H1 (cell line): ENCODE measurements around the gene HMCN2. TPM values are rescaled to one million over a fixed set of nuclear protein-coding genes. Genes with fewer than 3 reads are reported as not detected.

Experiments used
- CTCF ChIA-PET: fragments of 300-600 bp; sonication (Branson Sonifier 250); formaldehyde crosslinking; loops from one replicate; lab custom pipeline; 2021; ENCODE audit not compliant: partially characterized antibody; lab: Charles Lee
- POLR2A ChIA-PET: fragments of 300-600 bp; sonication (Branson Sonifier 250); formaldehyde crosslinking; loops from one replicate; lab custom pipeline; 2021; ENCODE audit warnings: inconsistent platforms; ENCODE audit not compliant: partially characterized antibody; lab: Charles Lee
- DNase-seq, 2 experiments: peaks; one replicate each; pipeline versions ENCODE4 v3.0.0 to v3.0.0-alpha.2; 2010 to 2022; ENCODE audit warnings: low spot score in 2 of 2, low read depth in 1 of 2, mixed read lengths in 1 of 2
- FAIRE-seq: peaks from 2 replicates; lab custom pipeline; 2011; peaks lifted over from hg19 to GRCh38; lab: Jason Lieb, UNC
- H2AFZ ChIP-seq: 2 replicates; pipeline ENCODE4 v1.8.1; 2012; ENCODE audit warnings: low read length, inconsistent platforms
- H2AK5ac ChIP-seq: 2 replicates; pipeline ENCODE4 v1.6.1; 2013; ENCODE audit warnings: low read depth, low read length
- H2BK120ac ChIP-seq: replicated peaks from 2 replicates; pipeline ENCODE3; 2013; ENCODE audit warnings: low read depth, low read length, inconsistent platforms
- H2BK12ac ChIP-seq: 2 replicates; pipeline ENCODE4 v1.6.1; 2013; ENCODE audit warnings: low read depth, low read length
- H2BK15ac ChIP-seq: 2 replicates; pipeline ENCODE4 v1.6.1; 2013; ENCODE audit warnings: low read length
- H2BK20ac ChIP-seq: 2 replicates; pipeline ENCODE4 v1.6.1; 2013; ENCODE audit warnings: low read length
- H2BK5ac ChIP-seq: 2 replicates; pipeline ENCODE4 v1.6.1; 2013; ENCODE audit warnings: low read depth, low read length
- H3K14ac ChIP-seq: 2 replicates; pipeline ENCODE4 v1.6.1; 2013; ENCODE audit warnings: inconsistent platforms; ENCODE audit not compliant: insufficient read length
- H3K18ac ChIP-seq: 2 replicates; pipeline ENCODE4 v1.6.1; 2013; ENCODE audit warnings: low read length; ENCODE audit errors: extremely low read depth
- H3K23ac ChIP-seq: 2 replicates; pipeline ENCODE4 v1.6.1; 2013; ENCODE audit warnings: inconsistent platforms; ENCODE audit not compliant: insufficient read length
- H3K23me2 ChIP-seq: 2 replicates; pipeline ENCODE4 v1.6.1; 2013; ENCODE audit warnings: low read depth, low read length
- H3K27ac ChIP-seq: 2 replicates; pipeline ENCODE4 v1.6.1; 2011; ENCODE audit warnings: low read depth, low read length, inconsistent platforms
- H3K27me3 ChIP-seq, 4 experiments: replicated peaks in 1 of 4; 1 replicate in 1 of 4; 2 replicates in 3 of 4; pipeline versions ENCODE4 v1.6.1 to v1.8.1; 2011 to 2013; ENCODE audit warnings: low read length in 3 of 4, mild to moderate bottlenecking in 3 of 4, inconsistent platforms in 2 of 4, mixed read lengths in 2 of 4, moderate library complexity in 1 of 4; ENCODE audit not compliant: control insufficient read depth in 3 of 4, insufficient read depth in 3 of 4; ENCODE audit errors: extremely low read depth in 1 of 4
- H3K36me3 ChIP-seq, 4 experiments: 2 replicates each; pipeline versions ENCODE4 v1.6.1 to v1.8.1; 2011 to 2013; ENCODE audit warnings: mild to moderate bottlenecking in 4 of 4, low read length in 3 of 4, moderate library complexity in 2 of 4, control low read depth in 1 of 4, inconsistent platforms in 1 of 4; ENCODE audit not compliant: insufficient read depth in 4 of 4, control insufficient read depth in 2 of 4
- H3K4ac ChIP-seq: replicated peaks from 2 replicates; pipeline ENCODE3; 2013; ENCODE audit warnings: low read length, low read depth, mixed read lengths, inconsistent platforms; ENCODE audit not compliant: insufficient read length
- H3K4me1 ChIP-seq, 4 experiments: replicated peaks in 1 of 4; 1 replicate in 1 of 4; 2 replicates in 3 of 4; pipeline versions ENCODE4 v1.6.1 to v1.8.1; 2011 to 2013; ENCODE audit warnings: low read length in 3 of 4, inconsistent platforms in 2 of 4, mixed read lengths in 1 of 4; ENCODE audit not compliant: insufficient read depth in 4 of 4, control insufficient read depth in 3 of 4
- H3K4me2 ChIP-seq, 2 experiments: 2 replicates each; pipeline versions ENCODE4 v1.6.1 to v1.8.1; 2011 to 2013; ENCODE audit warnings: low read depth in 2 of 2, low read length in 2 of 2, control low read depth in 1 of 2, inconsistent platforms in 1 of 2, mild to moderate bottlenecking in 1 of 2; ENCODE audit not compliant: insufficient read depth in 1 of 2
- H3K4me3 ChIP-seq, 4 experiments: fragments of 200-600, 300-600 bp in 1 of 4; sonication (generic), shearing (Covaris generic), sonication (Bioruptor Twin) in 1 of 4; 2 replicates each; pipeline versions ENCODE4 v1.5.1 to v1.8.1; 2011 to 2016; ENCODE audit warnings: low read length in 4 of 4, low read depth in 3 of 4, control low read depth in 2 of 4, inconsistent platforms in 2 of 4, mild to moderate bottlenecking in 2 of 4, mixed read lengths in 1 of 4, moderate library complexity in 1 of 4; ENCODE audit not compliant: insufficient read depth in 2 of 4; ENCODE audit errors: extremely low read depth in 1 of 4
- H3K56ac ChIP-seq: replicated peaks from 2 replicates; pipeline ENCODE3; 2013; ENCODE audit warnings: low read depth, mild to moderate bottlenecking, mixed read lengths, low read length, inconsistent platforms; ENCODE audit not compliant: insufficient read length
- H3K79me1 ChIP-seq: 2 replicates; pipeline ENCODE4 v1.6.1; 2013; ENCODE audit warnings: low read depth, low read length, control low read depth
- H3K79me2 ChIP-seq, 2 experiments: 2 replicates each; pipeline versions ENCODE4 v1.6.1 to v1.8.1; 2012 to 2013; ENCODE audit warnings: low read length in 2 of 2, mild to moderate bottlenecking in 2 of 2, inconsistent platforms in 1 of 2; ENCODE audit not compliant: insufficient read depth in 2 of 2, control insufficient read depth in 1 of 2
- H3K9ac ChIP-seq, 4 experiments: replicated peaks in 1 of 4; 1 replicate in 1 of 4; 2 replicates in 3 of 4; pipeline versions ENCODE4 v1.6.1 to v1.8.1; 2011 to 2013; ENCODE audit warnings: low read depth in 3 of 4, low read length in 3 of 4, control low read depth in 2 of 4, mild to moderate bottlenecking in 2 of 4, moderate library complexity in 2 of 4, inconsistent platforms in 1 of 4; ENCODE audit errors: extremely low read depth in 1 of 4
- H3K9me3 ChIP-seq, 2 experiments: 2 replicates each; pipeline versions ENCODE4 v1.6.1 to v1.8.1; 2012 to 2013; ENCODE audit warnings: mild to moderate bottlenecking in 2 of 2, moderate library complexity in 2 of 2, control low read depth in 1 of 2, inconsistent platforms in 1 of 2, low read depth in 1 of 2, low read length in 1 of 2, mixed read lengths in 1 of 2; ENCODE audit not compliant: insufficient read depth in 2 of 2
- H4K20me1 ChIP-seq, 2 experiments: replicated peaks in 1 of 2; 2 replicates each; pipeline versions ENCODE3 to v1.8.1; 2011 to 2013; ENCODE audit warnings: inconsistent platforms in 2 of 2, low read length in 2 of 2, mild to moderate bottlenecking in 1 of 2; ENCODE audit not compliant: insufficient read depth in 2 of 2, control insufficient read depth in 1 of 2
- H4K5ac ChIP-seq: 2 replicates; pipeline ENCODE4 v1.6.1; 2013; ENCODE audit warnings: low read length, low read depth, mixed read lengths, inconsistent platforms; ENCODE audit not compliant: insufficient read length
- H4K8ac ChIP-seq: 2 replicates; pipeline ENCODE4 v1.8.0; 2013; ENCODE audit warnings: mild to moderate bottlenecking, moderate library complexity, low read length, inconsistent platforms; ENCODE audit not compliant: insufficient read depth; ENCODE audit errors: extremely low read depth
- H4K91ac ChIP-seq: replicated peaks from 2 replicates; pipeline ENCODE3; 2013; ENCODE audit warnings: low read length, mixed read lengths, inconsistent platforms; ENCODE audit not compliant: insufficient read length
- ATF3 ChIP-seq: IDR thresholded peaks from 2 replicates; pipeline ENCODE4 v1.6.1; 2011; ENCODE audit warnings: low read depth, mild to moderate bottlenecking, low read length; ENCODE audit not compliant: insufficient read depth
- CBX5 ChIP-seq: fragments of 300-800, 300-1000 bp; sonication (generic); IDR thresholded peaks from 2 replicates; pipeline ENCODE4 v1.7.1; 2016; ENCODE audit warnings: antibody characterized with exemption, low read length, low read depth
- HDAC6 ChIP-seq: IDR thresholded peaks from one replicate; pipeline ENCODE4 v1.7.1; 2012; ENCODE audit warnings: low read depth, mild to moderate bottlenecking, inconsistent platforms, low read length, moderate library complexity
- KDM4A ChIP-seq: IDR thresholded peaks from one replicate; pipeline ENCODE4 v1.7.1; 2012; ENCODE audit warnings: low read depth, mild to moderate bottlenecking, moderate library complexity, low read length, inconsistent platforms; ENCODE audit not compliant: severe bottlenecking
- NANOG ChIP-seq: IDR thresholded peaks from 2 replicates; pipeline ENCODE4 v1.6.1; 2011; ENCODE audit warnings: low read length, low read depth, mild to moderate bottlenecking, inconsistent platforms; ENCODE audit not compliant: insufficient read depth, poor library complexity, severe bottlenecking
- POLR2AphosphoS5 ChIP-seq: IDR thresholded peaks from 2 replicates; pipeline ENCODE4 v1.6.1; 2011; ENCODE audit warnings: low read depth, low read length
- POU5F1 ChIP-seq: IDR thresholded peaks from 2 replicates; pipeline ENCODE4 v1.6.1; 2011; ENCODE audit warnings: low read depth, mild to moderate bottlenecking, low read length, moderate library complexity
- RNF2 ChIP-seq: fragments of 200-900, 300-1000 bp; sonication (generic); IDR thresholded peaks from 2 replicates; pipeline ENCODE4 v1.7.1; 2016; ENCODE audit warnings: borderline replicate concordance, low read depth, mild to moderate bottlenecking, antibody characterized with exemption, low read length; ENCODE audit not compliant: poor library complexity, severe bottlenecking; ENCODE audit errors: missing control alignments
- SP1 ChIP-seq: IDR thresholded peaks from 2 replicates; pipeline ENCODE4 v1.6.1; 2011; ENCODE audit warnings: low read depth, low read length
- SUZ12 ChIP-seq: fragments of 200-600 bp; sonication (generic); IDR thresholded peaks from 2 replicates; pipeline ENCODE4 v1.6.1; 2012; ENCODE audit warnings: mild to moderate bottlenecking, inconsistent platforms, low read length, moderate library complexity, mixed read lengths
- USF2 ChIP-seq: IDR thresholded peaks from 2 replicates; pipeline ENCODE4 v1.6.1; 2011; ENCODE audit warnings: low read length, improper control_type of control experiment
- WGBS, 2 experiments: shearing (Covaris generic) in 1 of 2; methylation state at CpG; one replicate each; pipeline versions ENCODE4 v1.1.6 to v1.1.7; 2013 to 2015; ENCODE audit warnings: low lambda C conversion rate in 2 of 2, mixed read lengths in 2 of 2, inconsistent platforms in 1 of 2, low coverage in 1 of 2, missing lambda C conversion rate in 1 of 2; ENCODE audit not compliant: insufficient replicate concordance in 2 of 2, insufficient coverage in 1 of 2, insufficient read length in 1 of 2; ENCODE audit errors: extremely low coverage in 1 of 2, missing lambda C conversion rate in 1 of 2; 5-methylcytosine and 5-hydroxymethylcytosine counted together
- polyA plus RNA-seq, 7 experiments: library from polyadenylated mRNA; depleted of rRNA in 3 of 7; stranded (reverse) in 5 of 7; unstranded in 2 of 7; fragments of >200 nt in 5 of 7; fragments of 200-250 nt in 2 of 7; gene quantifications; 1 replicate in 5 of 7; 2 replicates in 1 of 7; 4 replicates in 1 of 7; pipeline versions ENCODE4 v1.2.1 to v1.2.3, GENCODE V29; 2011 to 2013; ENCODE audit warnings: missing spikeins in 2 of 7, mixed read lengths in 2 of 7
- total RNA-seq: library from RNA; stranded (reverse); fragmentation: NEBNext Ultra II Directional; extraction: Animal tissue kit (Norgen Biotek cat#: 25700); gene quantifications from 2 replicates; pipeline ENCODE4 v1.2.1, GENCODE V29; 2021

The HMCN2 gene
- total and polyA plus RNA-seq, 2 of the 8 experiments (the other 6 are each of a cell fraction or from before 2014, with no cell fraction given), result 5.0 to 9.1 TPM

DNA sequence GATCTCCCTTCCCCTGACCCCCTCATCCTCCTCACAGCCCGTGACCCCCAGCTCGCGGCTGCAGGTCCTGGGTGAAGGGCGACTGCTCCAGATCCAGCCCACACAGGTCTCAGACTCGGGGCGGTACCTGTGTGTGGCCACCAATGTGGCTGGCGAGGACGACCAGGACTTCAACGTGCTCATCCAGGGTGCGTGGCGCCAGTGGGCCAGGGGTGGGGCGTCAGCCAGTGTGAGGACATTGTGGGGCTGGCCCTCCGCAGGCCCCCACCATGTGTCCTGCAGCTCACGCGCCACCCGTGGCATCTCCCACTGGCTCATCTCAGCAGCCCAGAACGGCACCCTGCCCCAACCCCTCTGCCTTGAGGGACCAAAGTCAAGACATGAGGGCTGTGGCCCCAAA lies 112.1 kb downstream of the HMCN2 start:
- Histone ChIP-seq H3K23ac (no peak overlapping the region), H3K14ac (no peak overlapping the region), H2BK12ac (no peak overlapping the region), H2BK15ac (no peak overlapping the region), H3K27ac (no peak overlapping the region), H3K18ac (no peak overlapping the region; the same call in 1 of the 2 replicates), H4K91ac (no peak overlapping the region), H4K8ac (no peak overlapping the region; the same call in 1 of the 2 replicates), H3K56ac (no peak overlapping the region), H2AFZ (no peak overlapping the region), H4K5ac (no peak overlapping the region), H2AK5ac (no peak overlapping the region), H3K4me3 (no peak overlapping the region), H3K36me3 (no peaks in the 10 kb centered on the region), H3K4me2 (no peak overlapping the region), H3K9me3 (no peaks in the 10 kb centered on the region), H3K23me2 (peaks cover 8% of the 10 kb centered on the region; the same call in 1 of the 2 replicates), H3K79me2 (no peaks in the 10 kb centered on the region), H4K20me1 (peaks cover 0 to 5% of the 10 kb centered on the region in 2 experiments), H2BK5ac (no peak overlapping the region), H2BK20ac (no peak overlapping the region), H3K4me1 (no peaks in the 10 kb centered on the region), H3K27me3 (no peaks in the 10 kb centered on the region), H2BK120ac (no peak overlapping the region), H3K9ac (no peak overlapping the region), H3K4ac (no peak overlapping the region), H3K79me1 (no peaks in the 10 kb centered on the region)
- ChIA-PET CTCF (interaction anchor here (1.1 to 2.7 kb wide), 2 partner anchors 9 to 14 kb away, joined by 3 to 9 read pairs; no protein-coding TSS in a partner anchor), POLR2A (no interaction called here)
- no peak for TF ChIP-seq KDM4A
- no peak for TF ChIP-seq SP1
- no peak for TF ChIP-seq RNF2
- no peak for TF ChIP-seq NANOG
- TF ChIP-seq CBX5, result no peak
- no peak for TF ChIP-seq POU5F1
- no peak for TF ChIP-seq POLR2AphosphoS5
- TF ChIP-seq HDAC6, result no peak
- TF ChIP-seq ATF3, result no peak
- no peak for TF ChIP-seq SUZ12
- TF ChIP-seq USF2, result no peak
- FAIRE-seq (no peak), DNase-seq (no peak)
- 90% methylated on average over 17 of the region's 17 CpGs; no CpG with 5 or more reads in 1 of the 2 experiments for WGBS, 2 experiments
